ENCODE data around the gene TOX3. TPM values are rescaled to one million over a fixed set of nuclear protein-coding genes. Genes with fewer than 3 reads are reported as not detected.

TOX3 gene
- total and polyA plus RNA-seq, 2 experiments from 2014 or later, result not detected

DNA sequence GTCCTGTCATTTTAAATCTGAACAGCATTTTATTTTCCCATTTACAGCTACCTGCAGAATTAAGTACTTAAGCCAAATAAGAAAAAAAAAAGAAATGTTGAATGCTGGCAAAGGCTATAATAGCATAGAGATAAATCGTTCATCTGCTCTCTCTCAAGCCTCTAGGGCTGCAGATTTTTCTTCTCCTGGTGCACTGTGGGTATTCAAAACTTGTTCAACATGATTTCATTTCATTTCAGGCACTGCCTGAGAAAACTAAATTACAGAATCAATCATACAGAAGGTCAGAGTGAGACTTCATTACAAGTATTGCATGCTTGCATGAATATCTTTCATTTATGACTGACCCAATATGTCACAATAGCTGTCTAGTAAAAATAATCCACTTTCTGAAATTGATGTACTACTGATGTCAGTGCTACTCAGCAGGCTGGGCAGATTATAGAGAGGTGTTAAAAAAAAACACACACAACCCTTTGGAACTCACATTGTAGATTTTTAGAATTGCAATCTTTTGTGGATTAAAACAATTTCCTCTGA lies 86.2 kb downstream of the TOX3 start:
- H3K4me2 ChIP-seq (ENCODE audit: unreplicated experiment), result no peak overlapping the region
- H3K9ac ChIP-seq, result no peak overlapping the region
- H3K4me1 ChIP-seq (ENCODE audit: insufficient read depth), result no peaks in the 10 kb centered on the region
- no peak overlapping the region for H3K27ac ChIP-seq
- H3K9me2 ChIP-seq (ENCODE audit: insufficient read depth), result no peaks in the 10 kb centered on the region
- H3K36me3 ChIP-seq (ENCODE audit: low read depth), result no peaks in the 10 kb centered on the region
- TF ChIP-seq EZH2phosphoT487 (IDR thresholded peaks at IDR 0.05; ENCODE audit: insufficient read depth, low read depth), result no peak
- no peak for TF ChIP-seq EZH2 (IDR thresholded peaks at IDR 0.05; ENCODE audit: insufficient read depth, poor library complexity, severe bottlenecking)
- H3K9me3 ChIP-seq (ENCODE audit: low read depth), result no peaks in the 10 kb centered on the region
- in situ Hi-C loops (cut with MboI), result no loop called here
- no peak overlapping the region for H2AFZ ChIP-seq
- DNase-seq, result no peak
- no peaks in the 10 kb centered on the region for H3F3A ChIP-seq (ENCODE audit: insufficient read depth)
- no peaks in the 10 kb centered on the region for H3K79me2 ChIP-seq (ENCODE audit: insufficient read depth)
- no peaks in the 10 kb centered on the region for H4K20me1 ChIP-seq (ENCODE audit: insufficient read depth)
- H3K27me3 ChIP-seq (replicated peaks; ENCODE audit: insufficient read depth), result no peaks in the 10 kb centered on the region
- WGBS, 2 experiments (ENCODE audit: low coverage in 1 of 2, low lambda C conversion rate in 2 of 2, missing lambda C conversion rate in 2 of 2), result 5 to 29% methylated on average over 1 of the region's 1 CpG
- H3K4me3 ChIP-seq, result no peak overlapping the region

- no peak for TF ChIP-seq EZH2phosphoT487 (IDR thresholded peaks at IDR 0.05; ENCODE audit: insufficient read depth, low read depth)
- no peaks in the 10 kb centered on the region for H3K79me2 ChIP-seq (ENCODE audit: insufficient read depth)
- no peaks in the 10 kb centered on the region for H3K27me3 ChIP-seq (replicated peaks; ENCODE audit: insufficient read depth)
- H3K4me2 ChIP-seq (ENCODE audit: unreplicated experiment), result no peak overlapping the region
- H4K20me1 ChIP-seq (ENCODE audit: insufficient read depth), result no peaks in the 10 kb centered on the region
- no peaks in the 10 kb centered on the region for H3K36me3 ChIP-seq (ENCODE audit: low read depth)
- H3K9me2 ChIP-seq (ENCODE audit: insufficient read depth), result no peaks in the 10 kb centered on the region
- DNase-seq, result no peak
- no peaks in the 10 kb centered on the region for H3K4me1 ChIP-seq (ENCODE audit: insufficient read depth)
- H3K27ac ChIP-seq, result no peak overlapping the region
- H3K4me3 ChIP-seq, result no peak overlapping the region
- no peak overlapping the region for H2AFZ ChIP-seq
- no peaks in the 10 kb centered on the region for H3F3A ChIP-seq (ENCODE audit: insufficient read depth)
- whole genome bisulfite sequencing, 2 experiments (ENCODE audit: low coverage in 1 of 2, low lambda C conversion rate in 2 of 2, missing lambda C conversion rate in 2 of 2), result 20 to 21% methylated on average over 3 of the region's 3 CpGs
- H3K9ac ChIP-seq, result no peak overlapping the region
- in situ Hi-C loops (cut with MboI), result no loop called here
- no peaks in the 10 kb centered on the region for H3K9me3 ChIP-seq (ENCODE audit: low read depth)
Measured at GRCh38 chr16:52456368-52456767, 90.6 kb downstream of the TOX3 start.

DNA sequence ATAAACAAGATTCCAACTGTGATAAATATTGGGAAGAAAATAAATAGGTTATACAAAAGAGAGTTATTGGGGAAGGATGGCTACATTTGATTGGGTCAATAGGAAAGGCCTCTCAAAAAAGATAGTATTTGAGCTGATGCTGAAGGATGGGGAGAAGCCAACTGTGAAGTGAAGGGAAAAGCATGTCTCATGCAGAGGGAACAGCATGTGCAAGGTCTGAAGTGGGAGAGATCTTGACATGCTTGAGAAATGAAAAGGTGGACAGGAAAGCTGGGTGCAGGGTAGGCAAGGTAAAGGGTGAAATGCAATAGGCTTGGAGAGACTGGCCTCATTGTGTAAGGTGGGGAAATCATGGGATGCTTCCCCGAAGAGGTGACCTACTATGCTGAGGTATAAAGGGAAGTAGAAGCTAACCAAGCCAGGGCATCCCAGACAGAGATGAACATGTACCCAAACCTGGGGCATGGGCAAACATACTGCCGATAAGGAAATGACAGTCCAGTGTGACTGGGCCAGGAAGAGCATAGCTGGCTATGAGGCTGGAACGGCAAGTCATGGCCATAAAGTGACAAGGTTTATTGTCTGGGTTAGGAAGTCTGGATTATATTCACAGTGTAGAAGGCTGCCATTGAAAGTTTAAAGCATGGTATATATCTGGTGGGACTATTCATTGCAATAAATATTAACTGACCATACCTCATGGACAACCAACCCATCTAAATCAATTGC lies 91.2 kb downstream of the TOX3 start:
- Histone ChIP-seq H3K9ac (no peak overlapping the region), H3K4me2 (ENCODE audit: unreplicated experiment) (no peak overlapping the region), H3K27ac (no peak overlapping the region), H3K27me3 (replicated peaks; ENCODE audit: insufficient read depth) (no peaks in the 10 kb centered on the region), H4K20me1 (ENCODE audit: insufficient read depth) (no peaks in the 10 kb centered on the region), H3K9me3 (ENCODE audit: low read depth) (no peaks in the 10 kb centered on the region), H3K36me3 (ENCODE audit: low read depth) (no peaks in the 10 kb centered on the region), H3K4me3 (no peak overlapping the region), H2AFZ (no peak overlapping the region), H3K9me2 (ENCODE audit: insufficient read depth) (no peaks in the 10 kb centered on the region), H3K4me1 (ENCODE audit: insufficient read depth) (no peaks in the 10 kb centered on the region), H3K79me2 (ENCODE audit: insufficient read depth) (no peaks in the 10 kb centered on the region), H3F3A (ENCODE audit: insufficient read depth) (no peaks in the 10 kb centered on the region)
- in situ Hi-C loops (cut with MboI), result no loop called here
- no peak for DNase-seq
- no peak for TF ChIP-seq EZH2 (IDR thresholded peaks at IDR 0.05; ENCODE audit: insufficient read depth, poor library complexity, severe bottlenecking)
- no peak for TF ChIP-seq EZH2phosphoT487 (IDR thresholded peaks at IDR 0.05; ENCODE audit: insufficient read depth, low read depth)
- 37 to 47% methylated on average over 3 of the region's 3 CpGs for WGBS, 2 experiments (ENCODE audit: low coverage in 1 of 2, low lambda C conversion rate in 2 of 2, missing lambda C conversion rate in 2 of 2)

- WGBS, 2 experiments (ENCODE audit: low coverage in 1 of 2, low lambda C conversion rate in 2 of 2, missing lambda C conversion rate in 2 of 2), result 9 to 10% methylated on average over 1 of the region's 1 CpG
- H3K79me2 ChIP-seq (ENCODE audit: insufficient read depth), result no peaks in the 10 kb centered on the region
- TF ChIP-seq EZH2phosphoT487 (IDR thresholded peaks at IDR 0.05; ENCODE audit: insufficient read depth, low read depth) (no peak), EZH2 (IDR thresholded peaks at IDR 0.05; ENCODE audit: insufficient read depth, poor library complexity, severe bottlenecking) (no peak)
- H3K4me1 ChIP-seq (ENCODE audit: insufficient read depth), result no peaks in the 10 kb centered on the region
- H2AFZ ChIP-seq, result no peak overlapping the region
- H3K27ac ChIP-seq, result no peak overlapping the region
- no peaks in the 10 kb centered on the region for H3K9me2 ChIP-seq (ENCODE audit: insufficient read depth)
- H3K36me3 ChIP-seq (ENCODE audit: low read depth), result no peaks in the 10 kb centered on the region
- H3F3A ChIP-seq (ENCODE audit: insufficient read depth), result no peaks in the 10 kb centered on the region
- H4K20me1 ChIP-seq (ENCODE audit: insufficient read depth), result no peaks in the 10 kb centered on the region
- H3K9me3 ChIP-seq (ENCODE audit: low read depth), result no peaks in the 10 kb centered on the region
- no peak overlapping the region for H3K4me3 ChIP-seq
- in situ Hi-C loops (cut with MboI), result no loop called here
- no peak overlapping the region for H3K4me2 ChIP-seq (ENCODE audit: unreplicated experiment)
- H3K9ac ChIP-seq, result no peak overlapping the region
- no peaks in the 10 kb centered on the region for H3K27me3 ChIP-seq (replicated peaks; ENCODE audit: insufficient read depth)
- no peak for DNase-seq
Measured at GRCh38 chr16:52453644-52454043, 93.3 kb downstream of the TOX3 start.
